Measurements from ENCODE around the gene PODN. TPM values are rescaled to one million over a fixed set of nuclear protein-coding genes. Genes with fewer than 3 reads are reported as not detected.
A peak's percentile ranks its signal among the peaks of the same experiment; 100 is the strongest.

Gene PODN
- total RNA-seq, 1 experiment from 2014 or later, result not detected

DNA sequence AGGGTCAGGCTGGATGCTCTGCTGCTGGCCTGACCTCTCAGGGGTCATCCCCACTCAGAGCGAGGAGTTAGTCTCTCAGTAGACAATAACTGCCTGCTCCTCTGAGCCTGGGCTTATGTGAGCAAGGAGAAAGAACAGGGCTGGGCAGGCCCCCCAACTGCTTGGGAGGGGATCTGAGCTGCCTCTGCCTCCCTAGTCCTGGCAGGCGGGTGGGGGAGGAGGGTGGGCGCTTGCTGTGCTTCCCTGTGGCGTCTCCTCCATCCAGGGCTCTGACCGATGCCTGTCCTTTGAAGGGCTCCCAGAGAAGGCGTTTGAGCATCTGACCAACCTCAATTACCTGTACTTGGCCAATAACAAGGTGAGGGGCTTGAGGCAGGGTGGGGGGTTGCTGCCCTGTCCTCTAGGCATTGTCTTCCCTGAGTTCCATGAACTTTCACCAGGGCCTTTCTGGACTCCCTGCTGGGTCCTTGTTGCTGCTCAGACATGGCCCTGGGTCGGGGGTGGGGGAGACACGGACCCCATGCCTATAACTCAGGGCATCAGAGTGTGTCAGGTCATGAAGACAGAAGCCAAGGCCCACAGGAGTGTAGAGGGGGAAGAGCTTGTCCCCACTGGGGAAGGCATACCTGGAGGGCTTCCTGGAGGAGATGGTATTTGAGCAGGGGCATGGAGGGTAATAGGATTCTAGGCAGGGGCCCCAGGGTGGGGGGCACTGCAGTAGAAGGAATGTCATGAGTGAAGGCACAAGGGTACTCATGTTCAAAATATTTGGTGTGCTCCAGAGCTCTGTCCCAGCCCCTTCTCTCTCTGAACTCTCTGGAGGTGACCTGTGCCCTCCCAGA lies 12.5 kb downstream of the PODN start:
- DNase-seq (ENCODE audit: low read depth), result no peak

DNA sequence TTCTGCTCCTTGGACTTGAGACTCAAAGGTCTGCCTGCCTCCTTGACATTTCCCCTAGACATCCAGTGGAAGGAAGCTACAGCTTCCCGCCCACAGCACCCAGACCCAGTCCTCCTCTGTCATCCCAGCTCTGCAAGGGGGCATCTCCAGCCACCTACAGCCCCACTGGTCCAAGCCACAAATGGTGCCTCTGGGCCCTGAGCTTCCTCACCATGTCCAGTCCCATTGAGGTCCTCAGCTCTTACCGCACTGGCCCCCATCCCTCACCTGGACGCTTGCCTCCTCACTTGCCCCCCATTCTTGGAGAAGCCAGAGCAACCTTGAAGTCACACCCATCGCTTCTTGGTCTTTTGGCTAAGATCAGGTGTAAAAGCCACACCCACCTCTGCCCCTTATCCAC lies 13.2 kb downstream of the PODN start:
- DNase-seq (ENCODE audit: low read depth), result no peak

DNA sequence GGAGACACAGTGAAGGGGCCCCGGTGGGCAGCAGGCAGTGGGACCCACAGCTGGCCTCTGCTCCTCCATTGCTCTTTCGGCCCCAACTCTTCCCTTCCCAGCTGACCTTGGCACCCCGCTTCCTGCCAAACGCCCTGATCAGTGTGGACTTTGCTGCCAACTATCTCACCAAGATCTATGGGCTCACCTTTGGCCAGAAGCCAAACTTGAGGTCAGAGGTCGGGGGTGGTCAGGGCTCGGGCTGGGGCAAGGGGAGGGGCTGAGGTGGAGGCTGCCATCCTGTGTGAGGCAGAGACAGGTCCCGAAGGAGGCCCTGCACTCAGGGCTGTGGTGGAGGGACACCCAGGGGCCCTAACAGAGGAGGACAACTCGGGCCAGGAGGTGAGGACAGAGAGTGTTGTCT lies 13.7 kb downstream of the PODN start:
- no peak for DNase-seq (ENCODE audit: low read depth)

DNA sequence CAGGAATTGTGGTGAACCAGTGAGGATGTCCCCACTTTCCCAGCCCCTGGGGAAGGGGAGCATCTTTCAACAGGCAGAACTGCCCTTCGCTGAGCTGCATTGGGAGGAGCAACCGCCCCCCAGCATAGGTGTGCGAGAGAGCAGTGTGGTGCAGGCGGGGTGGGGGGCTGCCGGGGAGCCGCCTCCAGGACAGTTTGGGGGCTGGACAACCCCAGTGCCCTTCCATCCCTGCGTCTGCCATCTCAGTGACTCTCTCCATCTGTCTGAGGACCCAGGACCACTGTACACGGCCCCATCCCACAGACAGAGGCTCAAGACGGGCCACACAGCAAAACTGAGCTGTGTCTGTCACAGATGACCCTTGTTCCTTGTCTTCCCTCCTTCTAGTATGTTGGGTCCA lies 14.2 kb downstream of the PODN start:
- no peak for DNase-seq (ENCODE audit: low read depth)

DNA sequence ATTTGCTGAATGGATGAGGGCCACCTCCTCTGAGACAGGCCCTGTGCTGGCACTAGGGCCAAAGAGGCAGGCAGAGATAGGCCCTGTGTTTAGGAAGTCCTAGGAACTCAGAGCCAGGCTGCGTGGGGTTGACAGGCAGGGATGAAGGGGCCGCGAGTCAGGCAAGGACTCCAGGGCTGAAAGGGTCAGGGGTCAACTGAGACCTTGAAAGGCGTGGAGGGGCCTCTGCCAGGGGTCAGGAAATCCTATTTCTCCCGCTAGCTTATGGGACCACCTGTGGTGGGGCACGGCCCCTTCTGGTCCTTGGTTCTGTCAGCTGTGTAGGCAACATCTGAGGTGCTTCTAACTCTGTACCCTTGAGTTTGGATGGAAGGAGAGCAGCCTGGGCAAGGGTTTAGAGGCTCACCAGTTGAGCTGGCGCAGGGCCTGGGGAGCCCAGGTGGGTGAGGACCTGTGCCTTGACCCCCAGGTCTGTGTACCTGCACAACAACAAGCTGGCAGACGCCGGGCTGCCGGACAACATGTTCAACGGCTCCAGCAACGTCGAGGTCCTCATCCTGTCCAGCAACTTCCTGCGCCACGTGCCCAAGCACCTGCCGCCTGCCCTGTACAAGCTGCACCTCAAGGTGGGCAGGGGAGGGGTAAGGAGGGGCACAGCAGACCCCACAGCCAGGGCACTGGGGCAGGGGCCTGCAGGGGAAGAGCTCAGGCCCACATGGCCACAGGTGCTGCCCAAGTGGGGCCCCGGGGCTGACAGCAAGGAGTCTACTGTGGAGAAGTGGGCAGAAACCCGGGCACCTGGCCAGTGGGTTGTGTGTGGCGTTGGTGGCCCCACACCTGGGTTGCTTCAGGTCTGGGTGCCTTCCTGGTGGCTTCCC lies 14.9 kb downstream of the PODN start:
- DNase-seq (ENCODE audit: low read depth), result no peak

DNA sequence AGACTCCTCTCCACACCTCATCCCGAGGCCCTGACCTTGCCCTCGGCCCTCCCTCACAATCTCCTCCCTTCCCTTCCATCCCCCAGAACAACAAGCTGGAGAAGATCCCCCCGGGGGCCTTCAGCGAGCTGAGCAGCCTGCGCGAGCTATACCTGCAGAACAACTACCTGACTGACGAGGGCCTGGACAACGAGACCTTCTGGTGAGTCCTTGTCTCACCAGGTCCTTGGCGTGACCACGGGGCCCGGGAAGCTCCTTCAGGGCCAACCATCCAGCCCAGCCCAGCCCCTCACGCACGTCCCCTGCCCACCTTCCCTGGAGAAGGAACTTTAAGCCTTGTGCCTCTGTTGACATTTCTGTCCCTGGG lies 15.6 kb downstream of the PODN start:
- DNase-seq (ENCODE audit: low read depth), result no peak

DNA sequence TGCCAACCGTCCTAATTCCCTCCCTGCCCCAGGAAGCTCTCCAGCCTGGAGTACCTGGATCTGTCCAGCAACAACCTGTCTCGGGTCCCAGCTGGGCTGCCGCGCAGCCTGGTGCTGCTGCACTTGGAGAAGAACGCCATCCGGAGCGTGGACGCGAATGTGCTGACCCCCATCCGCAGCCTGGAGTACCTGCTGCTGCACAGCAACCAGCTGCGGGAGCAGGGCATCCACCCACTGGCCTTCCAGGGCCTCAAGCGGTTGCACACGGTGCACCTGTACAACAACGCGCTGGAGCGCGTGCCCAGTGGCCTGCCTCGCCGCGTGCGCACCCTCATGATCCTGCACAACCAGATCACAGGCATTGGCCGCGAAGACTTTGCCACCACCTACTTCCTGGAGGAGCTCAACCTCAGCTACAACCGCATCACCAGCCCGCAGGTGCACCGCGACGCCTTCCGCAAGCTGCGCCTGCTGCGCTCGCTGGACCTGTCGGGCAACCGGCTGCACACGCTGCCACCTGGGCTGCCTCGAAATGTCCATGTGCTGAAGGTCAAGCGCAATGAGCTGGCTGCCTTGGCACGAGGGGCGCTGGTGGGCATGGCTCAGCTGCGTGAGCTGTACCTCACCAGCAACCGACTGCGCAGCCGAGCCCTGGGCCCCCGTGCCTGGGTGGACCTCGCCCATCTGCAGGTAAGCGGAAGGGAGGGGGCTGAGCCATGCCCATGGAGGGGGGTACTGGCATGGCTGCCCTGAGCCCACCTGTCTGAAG lies 16.5 kb downstream of the PODN start:
- no peak for DNase-seq (ENCODE audit: low read depth)

DNA sequence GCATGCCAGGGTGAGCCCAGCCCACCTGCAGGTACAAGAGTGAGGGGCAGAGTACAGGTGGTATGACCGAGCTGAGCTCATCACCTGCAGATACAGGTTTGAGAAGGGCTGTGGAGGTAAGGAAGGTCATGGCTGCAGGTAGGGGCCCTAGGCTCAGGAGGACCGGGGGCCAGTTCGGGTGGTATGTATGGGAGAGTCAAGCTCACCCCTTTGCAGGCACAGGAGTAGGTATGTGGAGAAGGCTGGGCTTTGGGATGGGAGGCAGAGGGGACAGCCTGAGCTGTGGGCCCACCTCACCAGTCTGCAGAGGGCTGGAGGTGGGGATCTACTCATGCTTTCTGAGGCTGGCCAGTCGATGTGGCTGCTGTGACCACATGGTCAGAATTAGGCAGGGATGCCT lies 17.2 kb downstream of the PODN start:
- DNase-seq (ENCODE audit: low read depth), result no peak

DNA sequence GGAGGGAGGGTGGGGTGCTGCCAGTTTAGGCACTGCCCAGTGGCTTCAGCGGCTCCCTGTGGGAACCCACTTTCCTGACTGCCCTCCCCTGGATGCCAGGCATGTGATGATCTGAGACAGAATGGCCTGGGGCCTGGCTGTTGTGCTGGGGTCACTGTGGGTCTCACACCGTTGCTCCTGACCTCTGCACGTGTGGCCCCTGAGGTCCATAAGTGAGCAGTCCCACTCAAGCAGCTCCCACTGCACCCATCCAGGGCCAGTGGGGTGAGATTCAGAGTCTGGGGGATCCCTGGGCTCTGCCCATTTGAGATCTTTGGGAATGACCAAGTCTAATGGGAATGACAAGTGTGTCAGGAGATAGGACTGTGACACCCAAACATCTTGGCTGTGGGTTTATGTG lies 18.0 kb downstream of the PODN start:
- no peak for DNase-seq (ENCODE audit: low read depth)

DNA sequence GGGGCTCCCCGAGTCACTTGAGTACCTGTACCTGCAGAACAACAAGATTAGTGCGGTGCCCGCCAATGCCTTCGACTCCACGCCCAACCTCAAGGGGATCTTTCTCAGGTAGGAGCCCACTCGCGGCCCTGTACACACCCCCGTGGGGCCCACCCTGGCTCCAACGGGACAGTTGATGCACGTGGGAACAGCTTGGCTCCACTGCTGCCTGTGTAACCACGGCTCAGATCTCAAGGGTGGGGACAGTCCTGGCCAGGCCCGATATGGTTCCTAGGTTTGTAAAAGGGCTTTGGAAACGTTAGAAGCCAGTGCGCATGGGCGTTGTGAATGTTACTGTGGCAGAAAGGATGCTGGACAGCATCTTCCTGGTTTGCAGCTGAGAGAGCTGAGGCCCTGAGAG lies 18.8 kb downstream of the PODN start:
- no peak for DNase-seq (ENCODE audit: low read depth)

DNA sequence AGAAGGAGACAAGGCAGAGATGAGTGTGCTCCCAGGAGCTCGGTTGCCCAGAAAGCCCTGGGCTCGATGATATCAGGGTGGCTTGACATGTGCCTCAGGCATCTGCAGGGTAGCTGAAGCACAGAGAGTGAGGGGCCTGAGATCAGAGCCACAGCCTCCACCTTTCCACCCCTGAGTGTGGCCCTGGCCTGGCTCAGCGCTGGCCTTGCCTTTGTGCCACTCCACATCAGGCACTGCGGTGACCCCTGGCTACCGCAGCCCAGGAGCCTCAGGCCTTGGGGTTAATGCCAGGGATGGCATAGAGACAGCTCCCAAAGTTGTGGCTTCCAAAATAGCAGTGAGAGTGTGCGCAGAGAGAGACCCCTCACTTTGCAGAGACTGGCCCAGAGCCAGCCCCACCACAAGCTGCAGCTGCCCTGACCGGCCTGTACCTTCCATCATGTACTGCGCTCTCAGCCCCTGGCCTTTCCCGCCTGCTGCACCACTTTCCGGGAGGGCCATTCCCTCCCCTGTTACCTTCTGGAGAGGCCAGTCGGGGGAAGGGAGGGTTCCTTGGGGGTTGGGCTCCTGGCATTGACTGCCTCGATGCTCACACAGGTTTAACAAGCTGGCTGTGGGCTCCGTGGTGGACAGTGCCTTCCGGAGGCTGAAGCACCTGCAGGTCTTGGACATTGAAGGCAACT lies 19.5 kb downstream of the PODN start:
- DNase-seq (ENCODE audit: low read depth), result no peak

DNA sequence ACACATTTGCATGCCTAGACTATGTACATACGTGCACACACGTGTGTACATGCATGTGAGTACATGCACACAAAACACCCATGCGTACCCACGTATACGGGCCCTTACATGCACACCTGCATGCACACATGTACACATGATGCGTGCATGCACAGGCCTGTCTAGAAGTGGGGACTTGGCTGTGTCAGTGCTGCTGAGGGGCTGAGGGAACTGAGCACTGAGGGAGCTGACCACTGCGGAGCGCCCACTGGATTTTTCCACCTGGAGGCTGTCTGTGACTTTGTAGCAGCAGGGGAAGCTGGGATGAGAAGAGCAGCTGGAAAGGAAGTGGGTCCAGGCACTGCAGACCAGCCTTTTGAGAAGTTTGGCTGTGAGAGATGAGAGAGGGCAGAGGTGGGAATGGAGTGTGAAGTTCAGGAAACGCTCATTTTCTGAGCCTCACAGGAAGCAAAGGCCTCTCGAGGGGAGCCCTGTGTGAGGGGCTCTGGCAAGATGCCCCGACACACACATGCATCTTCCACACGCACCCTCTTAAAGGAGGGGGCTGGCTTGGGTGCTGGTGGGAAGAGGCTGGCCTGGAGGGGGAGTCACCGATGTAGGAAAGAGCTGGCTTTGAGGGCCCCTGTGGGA lies 20.9 kb downstream of the PODN start:
- no peak for DNase-seq (ENCODE audit: low read depth)

DNA sequence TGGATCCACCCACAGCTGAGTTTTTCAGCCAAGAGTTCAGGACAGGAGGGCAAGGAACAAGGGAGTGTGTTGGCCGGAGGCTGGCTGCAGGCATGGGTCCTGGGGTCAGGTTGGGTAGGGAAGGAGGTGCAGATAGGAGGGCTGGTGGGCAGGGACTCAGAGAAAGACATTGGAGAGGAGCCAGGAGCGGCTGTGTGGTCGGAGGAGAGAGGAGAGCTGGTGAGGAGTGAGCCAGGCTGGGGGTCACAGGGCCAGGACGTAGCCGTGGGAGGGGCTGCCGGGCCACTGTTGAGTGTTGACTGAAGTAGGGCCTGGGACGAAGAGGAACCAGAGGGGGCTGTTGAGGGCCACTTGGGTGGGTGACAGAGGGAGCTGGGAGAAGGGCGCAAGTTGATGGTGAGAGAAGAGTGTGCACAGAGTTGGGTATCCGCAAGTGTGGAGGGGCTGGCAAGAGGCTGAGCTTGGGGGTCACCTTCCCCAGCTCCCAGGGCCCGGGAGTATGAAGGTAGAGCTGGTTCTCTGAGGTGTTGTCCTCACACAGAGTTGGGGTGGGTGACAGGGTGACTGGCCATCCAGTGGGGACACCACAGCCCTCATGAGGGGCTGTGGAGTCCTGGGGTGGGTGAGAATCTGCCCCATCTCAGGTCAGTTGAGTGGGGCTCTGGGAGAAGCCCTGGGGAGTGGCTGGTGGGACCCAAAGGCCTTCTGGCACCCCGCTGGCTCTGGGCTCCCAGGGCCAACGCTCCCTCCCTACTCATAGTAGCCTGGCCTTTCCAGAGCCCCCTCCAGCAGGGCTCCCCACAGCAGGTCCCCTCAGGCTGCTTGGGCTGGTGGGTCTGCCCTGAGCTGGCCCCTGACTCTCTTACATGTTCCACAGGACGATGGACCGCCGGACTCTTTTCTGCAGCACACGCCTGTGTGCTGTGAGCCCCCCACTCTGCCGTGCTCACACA lies 21.9 kb downstream of the PODN start:
- no peak for DNase-seq (ENCODE audit: low read depth)

DNA sequence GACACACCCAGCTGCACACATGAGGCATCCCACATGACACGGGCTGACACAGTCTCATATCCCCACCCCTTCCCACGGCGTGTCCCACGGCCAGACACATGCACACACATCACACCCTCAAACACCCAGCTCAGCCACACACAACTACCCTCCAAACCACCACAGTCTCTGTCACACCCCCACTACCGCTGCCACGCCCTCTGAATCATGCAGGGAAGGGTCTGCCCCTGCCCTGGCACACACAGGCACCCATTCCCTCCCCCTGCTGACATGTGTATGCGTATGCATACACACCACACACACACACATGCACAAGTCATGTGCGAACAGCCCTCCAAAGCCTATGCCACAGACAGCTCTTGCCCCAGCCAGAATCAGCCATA lies 22.6 kb downstream of the PODN start:
- DNase-seq (ENCODE audit: low read depth), result peak; percentile 21

DNA sequence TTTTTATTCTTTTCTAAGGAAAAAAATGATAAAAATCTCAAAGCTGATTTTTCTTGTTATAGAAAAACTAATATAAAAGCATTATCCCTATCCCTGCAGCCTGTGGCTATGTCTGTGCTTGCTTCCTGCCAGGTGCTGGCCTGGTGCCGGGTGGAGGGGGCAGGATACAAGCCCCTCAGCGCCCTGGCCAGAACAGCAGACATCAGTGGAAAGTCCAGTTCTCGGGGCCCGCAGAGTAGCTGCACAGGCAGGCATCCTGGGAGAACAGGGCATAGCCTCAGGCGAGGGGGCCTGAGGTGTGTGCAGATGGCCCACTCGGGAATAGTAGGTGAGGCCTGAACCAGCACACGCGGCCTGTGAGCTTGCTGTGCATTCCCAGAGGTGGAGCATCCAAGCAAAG lies 23.4 kb downstream of the PODN start:
- no peak for DNase-seq (ENCODE audit: low read depth)

DNA sequence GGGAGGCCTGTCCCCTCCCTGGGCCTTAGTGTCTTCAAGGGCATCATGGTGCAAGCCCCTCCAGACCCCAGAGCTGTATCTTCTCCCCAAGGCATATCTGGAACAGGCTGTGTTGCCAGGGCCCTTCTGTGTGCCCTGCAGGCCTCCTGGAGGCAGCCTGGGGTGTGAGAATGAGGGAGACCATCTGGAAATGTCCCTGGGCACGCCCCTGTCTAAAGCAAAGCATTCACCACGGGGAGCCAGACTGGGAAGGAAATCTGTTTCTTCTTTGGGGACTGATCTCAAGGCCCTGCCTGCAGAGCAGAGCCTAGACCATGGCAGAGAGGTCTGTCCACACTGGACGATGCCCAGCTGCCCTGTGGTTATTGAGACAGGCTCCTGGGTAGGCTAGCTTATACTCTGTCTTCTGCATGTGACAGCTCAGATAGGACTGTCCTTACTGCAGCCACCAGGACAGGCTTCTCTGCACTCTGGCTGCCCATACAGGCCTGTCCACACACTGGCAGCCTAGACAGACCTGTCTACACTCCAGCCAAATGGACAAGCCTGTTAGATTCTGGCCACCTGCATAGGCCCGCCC lies 24.6 kb downstream of the PODN start:
- no peak for DNase-seq (ENCODE audit: low read depth)

DNA sequence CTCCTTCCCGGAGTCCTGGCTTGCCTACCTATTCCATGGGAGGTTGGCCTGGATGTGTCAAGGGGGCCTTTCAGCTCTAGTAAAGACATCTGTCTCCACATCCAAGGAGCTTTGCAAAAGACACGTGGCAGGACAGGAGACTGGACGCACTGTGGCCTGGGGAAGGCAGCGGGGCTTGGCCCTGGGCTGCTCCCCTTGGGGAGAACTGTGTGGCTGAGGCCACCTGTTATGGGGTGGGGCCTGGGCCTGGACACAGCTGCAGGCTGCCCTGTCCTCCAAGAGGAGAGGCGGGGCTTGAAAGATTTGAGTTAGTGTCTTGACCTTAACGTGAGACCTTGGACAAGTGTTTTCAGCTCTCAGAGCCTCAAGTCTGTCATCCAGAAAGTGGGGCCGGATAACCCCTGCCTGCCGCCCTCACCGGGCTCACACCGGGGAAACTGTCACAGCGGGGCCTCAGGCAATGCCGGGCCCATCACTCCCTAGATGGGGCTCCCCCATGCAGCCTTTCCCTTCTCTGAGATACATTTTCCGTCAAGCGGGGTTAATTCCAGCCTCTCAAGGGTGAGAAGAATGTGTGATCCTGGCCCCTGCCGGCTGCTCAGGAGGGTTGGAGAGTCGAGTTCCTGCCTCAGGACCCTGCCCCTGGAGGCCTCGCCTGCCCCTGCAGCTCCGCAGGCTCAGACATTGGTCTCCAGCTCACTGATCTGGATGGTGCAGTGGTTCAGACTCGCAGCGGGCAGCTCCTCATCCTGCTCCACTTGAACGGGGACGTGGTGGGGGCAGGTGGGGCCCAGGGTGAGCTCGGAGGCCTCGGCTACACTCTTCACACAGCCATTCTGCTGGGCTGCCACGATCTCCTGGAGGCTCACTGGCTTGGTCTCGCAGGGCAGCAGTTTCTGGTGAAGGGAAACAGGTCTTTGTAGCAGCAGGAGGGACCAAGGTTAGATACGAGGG lies 25.6 kb downstream of the PODN start:
- DNase-seq (ENCODE audit: low read depth), result no peak

DNA sequence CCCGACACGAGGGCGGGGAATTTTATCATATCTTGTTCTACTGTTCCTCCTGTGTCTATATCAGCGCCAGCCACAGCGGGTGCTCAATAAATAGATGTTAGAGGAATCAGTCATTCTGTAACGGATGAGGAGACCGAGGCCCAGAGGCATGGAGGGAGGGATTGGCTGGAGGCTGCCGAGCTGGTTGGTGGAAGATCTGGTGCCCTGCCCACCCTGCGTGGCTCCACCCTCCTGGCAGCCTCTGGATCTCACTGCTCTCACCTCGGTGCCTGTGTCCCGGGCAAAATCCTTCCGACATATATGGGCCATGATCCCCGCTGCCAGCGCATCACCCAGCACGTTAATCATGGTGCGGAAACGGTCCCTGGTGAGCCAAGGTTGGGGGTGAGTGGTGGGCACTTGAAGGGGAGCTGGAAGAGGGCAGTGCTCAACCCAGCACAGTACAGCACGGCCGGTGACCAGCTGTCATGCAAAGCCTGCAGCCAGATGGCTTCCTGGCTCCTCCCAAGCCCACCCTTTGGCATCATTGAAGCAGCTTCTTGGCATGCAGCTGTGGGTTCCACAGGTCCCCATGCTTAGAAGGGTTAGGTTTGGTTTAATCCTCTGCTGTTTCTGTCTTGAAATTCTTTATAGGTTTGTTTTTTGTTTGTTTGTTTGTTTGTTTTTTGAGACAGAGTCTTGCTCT lies 26.7 kb downstream of the PODN start:
- no peak for DNase-seq (ENCODE audit: low read depth)
